ENCODE measurements around the gene L3MBTL4.

GRCh38 chr18:5944448-5944847 lies 470.3 kb downstream of the L3MBTL4 start:
- TF ChIP-seq POLR2A (IDR thresholded peaks at IDR 0.05; ENCODE audit: low read depth, low read length) (no peak), TAF1 (IDR thresholded peaks at IDR 0.05; ENCODE audit: borderline replicate concordance, low read depth, low read length) (no peak), POLR2AphosphoS5 (IDR thresholded peaks at IDR 0.05; ENCODE audit: low read depth, low read length) (no peak)

Data from GM12892 (cell line).